GM06990 (cell line): ENCODE results near the gene TCN1.

Experiments used
- DNase-seq: peaks from one replicate; pipeline ENCODE4 v3.0.0-alpha.2; 2011; ENCODE audit not compliant: insufficient read length; ENCODE audit errors: extremely low read depth
- H3K27me3 ChIP-seq: replicated peaks from 2 replicates; pipeline ENCODE4 v1.6.0; 2011; ENCODE audit warnings: low read length; ENCODE audit not compliant: control insufficient read depth, insufficient read depth
- H3K36me3 ChIP-seq: 2 replicates; pipeline ENCODE4 v1.5.1; 2011; ENCODE audit warnings: low read length; ENCODE audit not compliant: control insufficient read depth, insufficient read depth
- H3K4me3 ChIP-seq: replicated peaks from 2 replicates; pipeline ENCODE4 v1.5.1; 2011; ENCODE audit warnings: low read depth, mild to moderate bottlenecking, control low read depth, low read length
- CTCF ChIP-seq: IDR thresholded peaks from 2 replicates; pipeline ENCODE4 v1.5.1; 2011; ENCODE audit warnings: low read length, control low read depth, mild to moderate bottlenecking, inconsistent platforms; ENCODE audit not compliant: insufficient read depth, poor library complexity, severe bottlenecking

TCN1 gene

DNA sequence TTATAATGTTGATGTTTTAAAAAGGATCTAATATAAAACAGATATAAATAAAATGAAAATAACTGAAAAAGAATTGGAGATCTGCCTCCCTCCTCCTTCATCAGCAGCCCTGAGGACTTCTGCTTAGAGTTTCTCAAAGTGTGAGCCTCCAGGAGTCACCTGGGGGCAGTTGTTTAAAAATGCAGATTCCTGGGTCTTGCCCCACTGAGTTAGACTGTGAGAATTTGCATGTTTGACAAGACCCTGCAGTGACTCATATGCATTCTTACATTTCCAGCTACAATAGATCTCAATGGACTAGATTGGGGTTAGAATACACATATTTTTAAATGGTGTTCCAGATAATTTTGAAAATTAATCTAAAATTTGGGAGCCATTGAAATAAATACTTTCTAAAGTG, 11.5 kb upstream of the TCN1 start:
- TF ChIP-seq CTCF = no peak
- Histone ChIP-seq H3K4me3 (no peak overlapping the region), H3K27me3 (no peaks in the 10 kb centered on the region), H3K36me3 (no peaks in the 10 kb centered on the region)
- no peak for DNase-seq

DNA sequence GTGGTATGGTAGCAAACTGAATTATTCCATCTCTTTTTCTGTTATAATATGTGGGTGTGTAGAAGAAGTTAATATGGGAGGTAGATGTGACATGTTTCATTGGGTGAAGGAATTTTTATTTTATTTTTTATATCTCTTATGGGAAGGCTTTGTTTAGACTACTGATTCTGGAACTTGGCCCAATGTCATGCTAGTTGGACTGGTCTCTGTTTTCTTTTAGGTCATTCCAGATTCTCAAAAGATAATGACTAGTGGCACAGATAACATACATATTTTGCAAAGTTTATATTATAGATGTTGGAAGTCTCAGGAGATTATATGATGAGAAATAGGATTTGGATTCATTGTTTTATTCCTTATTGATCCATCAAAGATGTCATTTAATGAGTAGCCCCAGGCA, 11.0 kb upstream of the TCN1 start:
- no peak for DNase-seq
- H3K4me3 ChIP-seq = no peak overlapping the region
- no peak for TF ChIP-seq CTCF
- H3K27me3 ChIP-seq = no peaks in the 10 kb centered on the region
- no peaks in the 10 kb centered on the region for H3K36me3 ChIP-seq

GRCh38 chr11:59875856-59876519, 9.7 kb upstream of the TCN1 start:
- DNase-seq = no peak
- Histone ChIP-seq H3K27me3 (no peaks in the 10 kb centered on the region), H3K4me3 (no peak overlapping the region), H3K36me3 (no peaks in the 10 kb centered on the region)
- TF ChIP-seq CTCF = no peak

DNA sequence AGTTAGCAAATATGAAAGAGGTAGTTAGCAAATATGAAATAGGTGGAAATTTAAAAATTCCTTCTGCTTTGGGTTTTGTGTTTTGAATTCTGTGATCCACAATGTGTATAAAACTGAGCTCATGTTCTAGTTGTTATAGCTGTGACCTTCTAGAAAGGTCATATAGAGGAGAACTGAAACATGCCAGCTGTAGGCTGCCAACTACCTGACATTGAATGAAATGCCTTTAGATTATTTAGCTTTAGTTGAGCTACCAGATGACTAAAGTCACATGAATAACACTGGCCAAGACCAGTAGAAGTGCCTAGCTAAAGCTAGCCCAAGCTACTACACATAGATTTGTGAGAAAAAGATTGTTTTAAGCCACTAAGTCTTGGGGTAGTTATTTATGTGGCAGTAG, 5.8 kb upstream of the TCN1 start:
- no peak for DNase-seq
- Histone ChIP-seq H3K4me3 (no peak overlapping the region), H3K36me3 (no peaks in the 10 kb centered on the region), H3K27me3 (no peaks in the 10 kb centered on the region)
- TF ChIP-seq CTCF = no peak

GRCh38 chr11:59867946-59868345, 1.7 kb upstream of the TCN1 start:
- no peak for DNase-seq
- H3K4me3 ChIP-seq = no peak overlapping the region
- no peak for TF ChIP-seq CTCF
- no peaks in the 10 kb centered on the region for H3K36me3 ChIP-seq
- no peaks in the 10 kb centered on the region for H3K27me3 ChIP-seq

DNA sequence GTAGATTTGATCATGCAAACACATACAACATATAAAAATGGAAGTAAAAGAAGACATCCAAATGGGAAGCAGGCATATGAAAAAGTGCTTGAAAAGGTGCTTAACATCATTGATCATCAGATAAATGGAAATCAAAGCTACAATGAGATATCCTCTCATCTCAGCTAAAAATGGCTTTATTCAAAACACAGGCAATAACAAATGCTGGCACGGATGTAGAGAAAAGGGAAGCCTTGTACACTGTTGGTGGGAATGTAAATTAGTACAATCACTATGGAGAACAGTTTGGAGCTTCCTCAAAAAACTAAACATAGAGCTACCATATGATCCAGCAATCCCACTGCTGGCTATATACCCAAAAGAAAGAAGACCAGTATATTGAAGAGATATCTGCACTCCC, 549 bp upstream of the TCN1 start:
- no peak for TF ChIP-seq CTCF
- no peak for DNase-seq
- no peak overlapping the region for H3K4me3 ChIP-seq
- H3K27me3 ChIP-seq = no peaks in the 10 kb centered on the region
- H3K36me3 ChIP-seq = no peaks in the 10 kb centered on the region
